NCI-H345 treated with DMSO at 0.1 percent for 48 hours (cell line): ENCODE data around the gene IRF8.
"Not testable (repeated sequence)": the region's sequence is repeated elsewhere in the genome, so short reads cannot be mapped to it uniquely, and the experiment has no call there.

Experiments used
- DNase-seq: peaks from one replicate; lab custom pipeline; 2025; ENCODE audit not compliant: unreplicated experiment; lab: John Stamatoyannopoulos, UW

Gene IRF8

GRCh38 chr16:85891776-85892166, 7.2 kb upstream of the IRF8 start:
- DNase-seq, result no peak

GRCh38 chr16:85892760-85893159, 6.2 kb upstream of the IRF8 start:
- no peak for DNase-seq

GRCh38 chr16:85894266-85894665, 4.7 kb upstream of the IRF8 start:
- DNase-seq, result no peak

- no peak for DNase-seq
Measured at GRCh38 chr16:85897382-85897781, 1.6 kb upstream of the IRF8 start.

GRCh38 chr16:85899444-85899843, 482 bp downstream of the IRF8 start:
- no peak for DNase-seq

- no peak for DNase-seq
Measured at GRCh38 chr16:85900027-85900792, 1.2 kb downstream of the IRF8 start.

- DNase-seq, result no peak
Measured at GRCh38 chr16:85901110-85901509, 2.1 kb downstream of the IRF8 start.

- no peak for DNase-seq
Measured at GRCh38 chr16:85901773-85902365, 2.9 kb downstream of the IRF8 start.

GRCh38 chr16:85902366-85903155, 3.6 kb downstream of the IRF8 start:
- no peak for DNase-seq

GRCh38 chr16:85903559-85903958, 4.6 kb downstream of the IRF8 start:
- DNase-seq, result no peak

- no peak for DNase-seq
Measured at GRCh38 chr16:85905110-85906095, 6.4 kb downstream of the IRF8 start.

- no peak for DNase-seq
Measured at GRCh38 chr16:85906349-85906748, 7.4 kb downstream of the IRF8 start.

GRCh38 chr16:85907231-85907630, 8.3 kb downstream of the IRF8 start:
- not testable (repeated sequence) for DNase-seq

GRCh38 chr16:85908444-85908843, 9.5 kb downstream of the IRF8 start:
- no peak for DNase-seq

GRCh38 chr16:85908889-85909589, 10.1 kb downstream of the IRF8 start:
- no peak for DNase-seq

GRCh38 chr16:85909932-85910853, 11.2 kb downstream of the IRF8 start:
- no peak for DNase-seq

- no peak for DNase-seq
Measured at GRCh38 chr16:85910854-85911247, 11.9 kb downstream of the IRF8 start.

- no peak for DNase-seq
Measured at GRCh38 chr16:85911251-85911930, 12.4 kb downstream of the IRF8 start.
